ENCODE measurements around the gene EFCAB7.

Gene EFCAB7

DNA sequence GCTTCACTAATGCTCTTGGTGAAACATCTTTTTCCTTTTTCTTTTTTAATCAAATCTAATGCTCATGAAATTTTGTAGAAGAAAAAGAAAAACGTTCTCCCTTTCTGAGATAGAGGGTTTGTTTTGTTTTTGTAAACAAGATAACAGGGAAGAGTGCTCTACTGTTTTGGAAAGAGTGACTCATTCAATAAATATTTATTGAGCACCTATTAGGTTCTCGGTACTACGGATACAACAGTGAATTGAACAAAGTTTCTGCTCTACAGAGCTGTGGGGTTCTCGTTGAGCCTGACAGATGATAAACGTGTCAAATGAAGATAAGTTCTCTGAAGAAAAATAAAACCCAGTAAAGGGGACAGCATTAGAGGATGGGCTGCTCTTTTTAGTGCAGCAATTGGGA lies 76.9 kb downstream of the EFCAB7 start:
- no peak overlapping the region for H3K27ac ChIP-seq
- DNase-seq (ENCODE audit: low read depth, low spot score) = no peak

DNA sequence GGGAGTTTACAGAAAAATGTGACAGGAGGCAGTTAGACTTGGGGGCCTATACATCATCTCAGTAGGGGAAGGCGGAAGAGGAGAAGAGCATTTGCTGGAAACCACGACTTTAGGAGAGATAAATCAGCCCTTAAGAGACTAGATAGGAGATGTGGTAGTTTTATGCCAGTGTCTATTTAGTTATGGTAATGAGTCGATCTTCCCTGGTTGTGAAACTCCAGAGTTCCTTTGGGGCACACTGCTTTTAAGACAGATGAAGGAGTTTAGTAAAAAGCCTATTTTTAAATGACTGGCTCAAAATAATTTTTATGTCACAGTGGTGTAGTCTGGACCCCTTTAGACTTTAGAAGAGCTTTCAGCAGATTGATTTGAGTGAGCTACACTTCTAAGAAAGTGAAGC lies 77.7 kb downstream of the EFCAB7 start:
- no peak for DNase-seq (ENCODE audit: low read depth, low spot score)
- H3K27ac ChIP-seq = no peak overlapping the region

DNA sequence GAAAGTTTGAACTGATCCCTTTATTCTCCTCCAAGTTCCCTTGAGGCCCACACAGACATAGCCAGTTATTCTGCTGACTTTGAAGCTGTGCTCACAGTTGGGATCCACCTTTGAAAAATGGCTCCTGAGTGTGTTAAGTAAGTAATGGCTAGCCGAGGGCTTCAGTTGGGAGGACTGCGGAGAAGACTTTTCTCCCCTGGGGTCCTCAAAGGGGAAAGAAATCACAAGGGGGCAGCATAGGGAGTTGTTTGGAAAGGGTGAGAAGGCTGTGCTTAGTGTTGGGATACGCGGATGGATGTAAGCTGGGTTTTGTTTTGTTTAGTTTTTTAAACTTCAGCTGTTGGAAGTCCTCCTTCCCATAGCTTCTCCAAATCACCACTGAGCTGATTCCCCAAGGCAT lies 78.1 kb downstream of the EFCAB7 start:
- DNase-seq (ENCODE audit: low read depth, low spot score) = no peak

DNA sequence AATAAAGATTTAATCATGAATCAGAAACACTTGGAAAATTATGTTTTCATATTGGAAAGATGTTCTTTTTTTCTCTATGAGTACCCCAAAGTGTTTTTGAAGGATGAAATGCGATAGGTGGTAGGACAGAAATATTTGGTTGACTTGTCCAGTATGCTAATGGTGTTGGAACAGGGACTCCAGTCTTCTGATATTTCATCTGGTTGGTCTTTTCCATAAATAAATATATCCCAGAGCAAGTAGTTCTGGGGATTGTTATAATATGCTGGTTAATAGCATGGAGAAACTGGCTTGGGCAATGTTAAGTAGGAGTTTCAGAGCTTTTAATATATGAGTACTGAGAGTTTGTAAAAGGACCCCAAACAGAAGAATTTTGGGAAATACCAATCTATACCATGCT lies 78.6 kb downstream of the EFCAB7 start:
- DNase-seq (ENCODE audit: low read depth, low spot score) = no peak
- no peak overlapping the region for H3K27ac ChIP-seq

More for the DNA sequence above, 78.1 kb downstream of the EFCAB7 start:
- H3K27ac ChIP-seq = no peak overlapping the region

DNA sequence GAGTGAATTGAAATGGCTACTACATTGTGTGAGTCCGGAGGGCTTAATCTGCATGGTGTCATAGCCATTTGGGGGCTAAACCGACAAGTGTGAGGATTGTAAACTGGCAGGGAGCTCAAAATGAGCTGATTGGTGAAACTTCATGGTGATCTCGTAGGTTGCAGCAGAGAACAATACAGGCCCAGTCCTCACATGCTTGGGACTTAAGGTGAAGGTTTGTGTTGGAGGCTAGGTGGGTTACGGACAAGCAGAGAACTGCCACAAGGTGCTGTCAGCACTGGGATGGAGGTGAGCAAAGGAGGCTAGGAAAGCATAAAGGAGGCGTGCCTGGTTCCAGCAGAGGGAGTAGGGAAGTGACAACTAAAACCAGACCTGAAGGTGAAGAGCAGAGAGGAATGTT lies 79.3 kb downstream of the EFCAB7 start:
- H3K27ac ChIP-seq = no peak overlapping the region
- no peak for DNase-seq (ENCODE audit: low read depth, low spot score)

DNA sequence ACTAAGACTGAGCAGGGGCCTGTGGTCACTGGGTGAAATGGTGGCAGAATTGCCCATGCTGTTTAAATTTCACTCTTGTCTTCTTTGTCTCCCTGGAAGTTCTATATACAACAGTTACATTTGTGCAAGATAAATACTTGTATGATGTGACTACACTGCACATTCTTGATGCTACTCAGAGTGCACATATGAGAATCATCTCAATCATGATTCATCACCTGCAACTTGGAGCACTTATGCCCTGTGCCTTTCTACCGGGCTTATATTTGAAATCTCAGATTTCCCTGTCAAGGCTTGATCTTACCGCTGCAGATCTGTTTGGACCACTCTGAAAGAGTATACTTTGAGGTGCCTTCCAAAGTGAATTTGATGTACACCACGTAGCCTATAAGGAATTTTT lies 80.5 kb downstream of the EFCAB7 start:
- DNase-seq (ENCODE audit: low read depth, low spot score) = no peak

DNA sequence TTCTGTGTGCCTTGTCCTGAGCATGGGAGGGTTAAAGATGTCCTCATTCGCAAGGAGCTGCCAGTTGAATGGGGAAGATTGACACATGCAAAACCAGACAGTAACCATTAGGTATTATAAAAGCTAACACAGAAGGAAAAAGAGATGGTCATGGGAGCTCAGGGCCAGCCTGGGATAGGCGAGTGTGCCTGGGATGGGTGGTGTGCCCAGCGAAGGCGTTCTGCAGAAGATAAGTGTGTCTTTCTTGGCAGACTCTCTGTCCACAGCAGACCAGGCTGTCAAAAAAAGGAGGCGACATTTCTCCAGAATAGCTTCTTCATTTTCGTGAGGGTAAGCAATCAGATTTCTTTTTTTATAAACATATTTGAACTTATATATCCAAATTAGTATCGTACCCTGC lies 84.0 kb downstream of the EFCAB7 start:
- DNase-seq (ENCODE audit: low read depth, low spot score) = no peak
- no peak overlapping the region for H3K27ac ChIP-seq

More for the DNA sequence above, 80.5 kb downstream of the EFCAB7 start:
- H3K27ac ChIP-seq = no peak overlapping the region

DNA sequence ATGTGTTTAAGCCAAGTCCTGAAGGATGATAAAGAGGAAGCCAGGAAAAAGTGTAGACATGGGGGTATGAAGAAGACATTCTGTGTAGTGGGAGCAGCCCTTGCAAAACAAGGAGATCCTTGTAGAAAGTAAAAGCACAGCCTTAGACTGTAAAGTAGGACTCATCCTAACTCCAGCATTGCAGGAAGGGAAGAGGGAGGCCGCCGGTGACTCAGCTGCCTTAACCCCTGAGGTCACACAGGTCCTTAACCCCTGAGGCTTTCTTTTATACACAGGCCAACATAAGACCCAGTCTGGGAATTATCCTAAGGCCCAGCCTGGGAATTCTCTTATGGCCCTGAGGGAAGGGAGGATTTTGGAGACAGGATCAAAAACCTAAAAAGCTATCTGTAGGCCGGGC lies 87.9 kb downstream of the EFCAB7 start:
- DNase-seq (ENCODE audit: low read depth, low spot score) = no peak
- no peak overlapping the region for H3K27ac ChIP-seq

DNA sequence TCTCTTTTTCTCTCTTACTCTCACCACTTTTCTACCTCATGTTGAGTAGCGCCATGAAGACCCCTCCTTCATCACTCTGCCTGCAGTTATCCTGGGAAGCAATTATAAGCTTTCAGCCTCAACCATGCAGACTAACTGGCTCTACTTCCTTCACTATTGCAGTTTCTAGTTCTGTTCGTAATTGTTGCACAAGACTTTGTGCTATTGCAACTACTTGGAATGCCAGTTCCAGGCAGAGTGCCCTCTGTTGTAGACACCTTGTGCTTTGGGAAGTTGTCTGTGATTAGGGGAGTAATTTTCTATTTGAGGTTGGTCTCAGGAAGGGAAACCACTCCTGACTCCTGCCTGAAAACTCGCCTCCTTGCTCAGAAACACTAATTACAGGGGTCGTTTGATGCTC lies 89.2 kb downstream of the EFCAB7 start:
- no peak for DNase-seq (ENCODE audit: low read depth, low spot score)
- no peak overlapping the region for H3K27ac ChIP-seq

DNA sequence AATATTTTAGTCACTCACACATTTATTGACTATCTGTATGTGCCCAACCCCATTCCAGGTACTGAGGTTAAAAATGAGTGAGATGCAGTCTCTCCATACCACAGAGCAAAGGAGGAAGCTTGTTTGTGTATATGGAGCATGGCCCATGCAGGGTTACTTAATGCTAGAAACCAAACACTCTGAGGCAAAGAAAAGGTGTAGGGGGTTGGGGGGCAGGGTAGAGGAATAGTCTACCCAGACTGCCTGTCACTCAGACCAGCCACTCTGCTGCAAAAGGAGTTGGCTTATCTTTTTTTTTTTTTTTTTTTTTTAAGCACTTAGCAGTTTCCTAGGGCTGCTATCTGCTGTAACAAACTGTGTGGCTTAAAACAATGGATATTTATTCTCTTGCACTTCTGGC lies 89.6 kb downstream of the EFCAB7 start:
- no peak overlapping the region for H3K27ac ChIP-seq
- DNase-seq (ENCODE audit: low read depth, low spot score) = no peak

DNA sequence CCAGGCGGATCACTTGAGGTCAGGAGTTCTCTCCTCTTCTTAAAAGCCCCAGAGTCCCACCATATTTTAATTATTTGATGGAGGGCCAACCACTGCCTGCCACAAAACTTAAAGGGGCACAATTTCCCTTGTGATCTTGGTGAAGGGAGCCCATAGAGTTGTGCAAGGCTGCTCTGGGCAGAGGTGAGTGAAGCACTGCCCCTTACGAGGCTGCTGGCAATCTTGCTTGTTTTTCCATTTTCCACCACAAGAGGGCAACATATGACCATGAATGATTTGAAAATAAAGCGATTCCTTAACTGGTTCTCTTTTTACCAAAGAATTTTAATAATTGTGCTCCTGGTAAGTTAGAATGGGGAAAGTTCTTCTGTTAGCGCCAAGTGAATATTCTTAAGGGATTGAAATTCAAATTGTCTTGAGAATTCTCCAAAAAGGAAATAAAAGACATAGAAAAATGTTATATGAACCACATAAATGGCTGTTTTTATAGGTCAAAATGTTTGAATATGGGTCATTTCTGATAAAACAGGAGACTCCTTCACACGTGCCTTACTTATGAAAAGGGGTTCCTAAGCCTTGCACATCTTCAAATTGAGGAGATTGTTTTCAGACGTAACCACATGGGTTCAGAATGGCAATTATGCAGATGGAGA lies 92.6 kb downstream of the EFCAB7 start:
- H3K27ac ChIP-seq = no peak overlapping the region
- DNase-seq (ENCODE audit: low read depth, low spot score) = no peak

DNA sequence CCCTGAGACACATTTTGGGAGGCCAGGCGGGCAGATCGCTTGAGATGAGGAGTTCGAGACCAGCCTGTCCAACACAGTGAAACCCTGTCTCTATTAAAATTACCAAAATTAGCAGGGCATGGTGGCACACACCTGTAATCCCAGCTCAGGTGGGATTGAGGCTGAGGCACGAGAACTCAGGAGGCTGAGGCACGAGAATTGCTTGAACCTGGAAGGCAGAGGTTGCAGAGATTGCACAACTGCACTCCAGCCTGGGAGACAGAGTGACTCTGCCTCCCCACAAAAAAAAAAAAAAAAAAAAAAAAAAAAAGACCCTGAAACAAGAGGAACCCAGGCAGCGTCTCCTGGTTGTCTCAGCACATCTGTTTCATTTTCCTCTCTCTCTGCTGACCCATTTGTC lies 94.1 kb downstream of the EFCAB7 start:
- H3K27ac ChIP-seq = no peak overlapping the region
- no peak for DNase-seq (ENCODE audit: low read depth, low spot score)

DNA sequence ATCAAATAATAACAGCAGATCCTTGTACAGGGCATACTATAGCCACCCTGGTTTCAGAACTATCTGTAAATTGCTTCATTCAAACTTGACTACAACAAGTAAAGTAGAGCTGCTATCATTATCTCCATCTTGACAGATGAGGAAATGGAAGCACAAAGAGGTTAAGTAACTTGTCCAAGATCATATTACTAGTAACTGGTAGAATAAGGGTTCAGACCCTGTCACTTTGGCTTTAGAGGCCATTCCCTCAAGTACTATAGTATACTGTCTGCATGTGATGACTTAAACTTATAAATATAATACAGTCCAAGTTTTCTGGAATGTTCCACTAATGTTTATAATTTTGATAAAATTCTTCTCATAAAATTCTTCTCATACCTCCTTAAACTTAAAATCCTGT lies 94.7 kb downstream of the EFCAB7 start:
- no peak for DNase-seq (ENCODE audit: low read depth, low spot score)
- no peak overlapping the region for H3K27ac ChIP-seq

DNA sequence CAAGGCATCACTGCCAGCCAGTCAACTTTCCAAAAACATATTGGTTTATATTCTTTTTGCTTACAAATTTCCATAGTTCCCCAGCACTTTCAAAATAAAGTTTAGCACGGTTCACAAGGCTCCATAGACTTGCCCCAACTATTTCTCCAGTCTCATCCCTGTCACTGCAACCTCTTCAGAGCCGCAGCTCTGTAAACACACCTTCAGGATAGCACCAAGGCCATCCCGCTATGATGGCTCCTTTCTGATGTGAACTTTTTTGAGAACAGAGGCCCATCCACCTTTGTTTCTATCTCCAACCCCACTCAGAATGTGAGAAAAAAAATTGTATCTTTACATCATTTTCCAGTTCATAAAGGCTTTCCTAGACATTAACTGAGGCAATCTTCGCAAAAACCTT lies 96.2 kb downstream of the EFCAB7 start:
- H3K27ac ChIP-seq = no peak overlapping the region
- DNase-seq (ENCODE audit: low read depth, low spot score) = no peak

DNA sequence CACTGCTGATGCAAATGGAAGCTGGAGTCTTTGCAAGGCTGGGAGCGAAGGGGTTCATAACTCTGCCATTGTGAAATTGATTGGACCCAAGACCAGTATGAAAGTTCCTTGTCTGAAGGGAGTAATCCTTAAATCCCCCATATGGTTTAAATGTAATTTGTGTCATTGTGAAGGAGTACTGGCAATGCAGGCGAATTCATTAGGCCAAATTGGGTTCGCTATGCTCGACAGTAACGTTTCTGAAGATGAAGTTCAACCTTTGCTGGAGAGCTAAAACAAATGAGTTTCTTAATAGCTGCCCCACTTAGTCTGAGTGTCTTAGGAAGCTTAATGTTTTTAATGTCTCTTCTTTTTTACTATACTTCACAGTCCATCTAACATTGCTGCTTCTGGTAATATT lies 97.3 kb downstream of the EFCAB7 start:
- no peak for DNase-seq (ENCODE audit: low read depth, low spot score)
- no peak overlapping the region for H3K27ac ChIP-seq

DNA sequence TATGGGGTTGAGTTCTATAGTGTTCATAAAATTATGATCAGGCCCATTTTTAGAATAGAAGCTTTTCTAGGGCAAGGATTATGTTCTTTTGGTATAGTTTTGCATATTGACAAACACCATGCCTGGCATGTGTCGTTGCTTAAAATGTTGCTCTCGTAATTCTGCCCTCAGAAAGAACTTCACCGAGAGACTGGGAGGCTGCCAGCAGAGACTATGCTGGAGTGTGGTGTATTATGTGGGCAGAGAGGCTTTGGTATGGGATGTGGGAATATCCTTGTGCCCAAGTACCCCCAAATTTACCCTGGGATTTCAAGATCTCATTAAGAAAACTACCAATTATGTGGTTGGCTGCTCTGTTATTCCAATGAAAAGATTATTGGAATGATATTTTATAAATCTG lies 97.8 kb downstream of the EFCAB7 start:
- no peak overlapping the region for H3K27ac ChIP-seq
- DNase-seq (ENCODE audit: low read depth, low spot score) = no peak

DNA sequence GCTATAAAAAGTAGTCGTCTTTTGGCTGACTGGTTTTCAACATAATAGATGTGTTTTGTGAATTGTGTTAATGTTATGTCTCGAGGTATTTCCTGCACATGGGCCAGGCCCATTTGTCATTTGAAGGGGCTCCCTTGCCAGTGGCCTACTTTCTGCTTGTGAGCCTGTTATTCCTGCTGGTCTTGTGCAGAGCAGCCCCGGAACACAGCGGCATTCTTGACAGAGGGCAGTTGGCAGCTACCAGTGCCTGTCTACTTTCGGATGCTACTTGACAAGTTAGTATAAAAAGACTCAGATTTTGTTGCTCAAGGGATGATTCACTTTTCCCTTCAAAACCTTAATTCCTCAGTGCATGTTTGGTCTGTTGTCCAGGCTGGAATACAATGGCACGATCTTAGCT lies 98.4 kb downstream of the EFCAB7 start:
- H3K27ac ChIP-seq = no peak overlapping the region
- no peak for DNase-seq (ENCODE audit: low read depth, low spot score)

Measured in epithelial cell of prostate (primary cell).